Measurements from ENCODE around the gene CST9L.

The CST9L gene

GRCh38 chr20:23565503-23566045, 2.7 kb downstream of the CST9L start:
- no peak for TF ChIP-seq CTCF (IDR thresholded peaks at IDR 0.05; ENCODE audit: control extremely low read depth, extremely low read depth, low read depth, missing control alignments)
- CTCF ChIA-PET = interaction anchor here (1.3 kb wide), 1 partner anchor 12 kb away, joined by 4 read pairs; no protein-coding TSS in a partner anchor
- DNase-seq (ENCODE audit: extremely low spot score) = no peak
- POLR2A ChIA-PET = no interaction called here

- ChIA-PET POLR2A (no interaction called here), CTCF (interaction anchor here (1.0 to 1.3 kb wide), 2 partner anchors 11 to 123 kb away, joined by 4 read pairs; no protein-coding TSS in a partner anchor)
- TF ChIP-seq CTCF (IDR thresholded peaks at IDR 0.05; ENCODE audit: control extremely low read depth, extremely low read depth, low read depth, missing control alignments) = no peak
- DNase-seq (ENCODE audit: extremely low spot score) = no peak
These were observed 3.4 kb downstream of the CST9L start for GRCh38 chr20:23564927-23565326.

GRCh38 chr20:23562721-23563342, 5.5 kb downstream of the CST9L start:
- POLR2A ChIA-PET = no interaction called here
- no peak for TF ChIP-seq CTCF (IDR thresholded peaks at IDR 0.05; ENCODE audit: control extremely low read depth, extremely low read depth, low read depth, missing control alignments)
- CTCF ChIA-PET = no interaction called here
- DNase-seq (ENCODE audit: extremely low spot score) = no peak

GRCh38 chr20:23554401-23554800, 13.9 kb downstream of the CST9L start:
- CTCF ChIA-PET = interaction anchor here (1.0 to 1.3 kb wide), 3 partner anchors 10 to 16 kb away, joined by 3 to 6 read pairs (median 4); no protein-coding TSS in a partner anchor
- no peak for TF ChIP-seq CTCF (IDR thresholded peaks at IDR 0.05; ENCODE audit: control extremely low read depth, extremely low read depth, low read depth, missing control alignments)
- POLR2A ChIA-PET = no interaction called here

GRCh38 chr20:23551786-23552185, 16.5 kb downstream of the CST9L start:
- CTCF ChIA-PET = no interaction called here
- no peak for TF ChIP-seq CTCF (IDR thresholded peaks at IDR 0.05; ENCODE audit: control extremely low read depth, extremely low read depth, low read depth, missing control alignments)
- no peak for DNase-seq (ENCODE audit: extremely low spot score)
- POLR2A ChIA-PET = no interaction called here

More at GRCh38 chr20:23554401-23554800, 13.9 kb downstream of the CST9L start:
- no peak for DNase-seq (ENCODE audit: extremely low spot score)

- ChIA-PET POLR2A (no interaction called here), CTCF (interaction anchor here (1.3 kb wide), 1 partner anchor 19 kb away, joined by 3 read pairs; no protein-coding TSS in a partner anchor)
- no peak for TF ChIP-seq CTCF (IDR thresholded peaks at IDR 0.05; ENCODE audit: control extremely low read depth, extremely low read depth, low read depth, missing control alignments)
- DNase-seq (ENCODE audit: extremely low spot score) = no peak
These were observed 16.9 kb downstream of the CST9L start for GRCh38 chr20:23551383-23551782.
